HG02759 (cell line): ENCODE measurements around the gene PLEK2.
"Not testable (repeated sequence)": the region's sequence is repeated elsewhere in the genome, so short reads cannot be mapped to it uniquely, and the experiment has no call there.

Source experiments
- ATAC-seq: cut with Tn5 transposase; IDR thresholded peaks from one replicate; pipeline ENCODE4 v1.9.1; 2021; ENCODE audit warnings: mild to moderate bottlenecking, moderate library complexity; ENCODE audit not compliant: unreplicated experiment

The PLEK2 gene

GRCh38 chr14:67411820-67412421 is at the start of gene PLEK2:
Gene PLEK2, minus strand, starts transcription at chr14:67412165. Its CDS starts 106 bp downstream, at chr14:67412059.
- no peak for ATAC-seq

- no peak for ATAC-seq
Measured at GRCh38 chr14:67461341-67461985, 49.5 kb upstream of the PLEK2 start.

GRCh38 chr14:67459336-67459735 is 47.4 kb upstream of the PLEK2 start:
- ATAC-seq: no peak

GRCh38 chr14:67457782-67458181 is 45.8 kb upstream of the PLEK2 start:
- no peak for ATAC-seq

- no peak for ATAC-seq
Measured at GRCh38 chr14:67456732-67457131, 44.8 kb upstream of the PLEK2 start.

- no peak for ATAC-seq
Measured at GRCh38 chr14:67453575-67454300, 41.8 kb upstream of the PLEK2 start.

- ATAC-seq: not testable (repeated sequence)
Measured at GRCh38 chr14:67451667-67452066, 39.7 kb upstream of the PLEK2 start.

- ATAC-seq: no peak
Measured at GRCh38 chr14:67449096-67449495, 37.1 kb upstream of the PLEK2 start.

- ATAC-seq: no peak
Measured at GRCh38 chr14:67447033-67447381, 35.0 kb upstream of the PLEK2 start.

- no peak for ATAC-seq
Measured at GRCh38 chr14:67446371-67447032, 34.5 kb upstream of the PLEK2 start.

- ATAC-seq: no peak
Measured at GRCh38 chr14:67444395-67444794, 32.4 kb upstream of the PLEK2 start.

GRCh38 chr14:67442139-67442906 is 30.4 kb upstream of the PLEK2 start:
- ATAC-seq: no peak

GRCh38 chr14:67441672-67442071 is 29.7 kb upstream of the PLEK2 start:
- no peak for ATAC-seq

- no peak for ATAC-seq
Measured at GRCh38 chr14:67441256-67441655, 29.3 kb upstream of the PLEK2 start.

GRCh38 chr14:67440513-67440912 is 28.5 kb upstream of the PLEK2 start:
- no peak for ATAC-seq

- ATAC-seq: no peak
Measured at GRCh38 chr14:67438969-67439368, 27.0 kb upstream of the PLEK2 start.

GRCh38 chr14:67436006-67436866 is 24.3 kb upstream of the PLEK2 start:
- ATAC-seq: no peak

- no peak for ATAC-seq
Measured at GRCh38 chr14:67435603-67436002, 23.6 kb upstream of the PLEK2 start.

- no peak for ATAC-seq
Measured at GRCh38 chr14:67432050-67432564, 20.1 kb upstream of the PLEK2 start.
